Loucy (cell line): Measurements from ENCODE around the gene CROCC.

Experiments
- H2AFZ ChIP-seq: fragments of 200-600 bp; sonication (generic); 2 replicates; pipeline ENCODE4 v1.6.0; 2016; ENCODE audit warnings: antibody characterized with exemption, mild to moderate bottlenecking, low read length, moderate library complexity
- H3F3A ChIP-seq: fragments of 200-600 bp; 2 replicates; pipeline ENCODE4 v1.6.0; 2016; ENCODE audit warnings: antibody characterized with exemption, low read depth, mild to moderate bottlenecking
- H3K27me3 ChIP-seq: fragments of 200-600 bp; sonication (generic); 2 replicates; pipeline ENCODE4 v1.6.1; 2014; ENCODE audit warnings: low read length, mild to moderate bottlenecking; ENCODE audit not compliant: insufficient read depth, poor library complexity, severe bottlenecking
- H3K36me3 ChIP-seq: fragments of 200-600 bp; sonication (generic); 2 replicates; pipeline ENCODE4 v1.6.1; 2016; ENCODE audit warnings: low read length; ENCODE audit not compliant: insufficient read depth
- H3K4me1 ChIP-seq: fragments of 200-600 bp; sonication (generic); 2 replicates; pipeline ENCODE4 v1.5.1; 2014; ENCODE audit warnings: low read length, mild to moderate bottlenecking; ENCODE audit not compliant: insufficient read depth, poor library complexity, severe bottlenecking
- H3K4me2 ChIP-seq: fragments of 200-600 bp; sonication (generic); 2 replicates; pipeline ENCODE4 v1.6.0; 2014; ENCODE audit warnings: antibody characterized with exemption, low read length, low read depth, mild to moderate bottlenecking; ENCODE audit not compliant: poor library complexity, severe bottlenecking
- H3K4me3 ChIP-seq: fragments of 200-600 bp; sonication (generic); 2 replicates; pipeline ENCODE4 v1.5.1; 2014; ENCODE audit warnings: low read length, mild to moderate bottlenecking, mixed read lengths; ENCODE audit not compliant: poor library complexity, severe bottlenecking
- H3K79me2 ChIP-seq: fragments of 200-600 bp; sonication (generic); 2 replicates; pipeline ENCODE4 v1.6.1; 2014; ENCODE audit warnings: low read length; ENCODE audit not compliant: insufficient read depth
- H3K9ac ChIP-seq: fragments of 200-600 bp; sonication (generic); 2 replicates; pipeline ENCODE4 v1.6.0; 2014; ENCODE audit warnings: mild to moderate bottlenecking, low read depth, low read length, moderate library complexity; ENCODE audit not compliant: poor library complexity, severe bottlenecking
- H3K9me2 ChIP-seq: fragments of 200-600 bp; sonication (generic); replicated peaks from 2 replicates; pipeline ENCODE4 v1.6.1; 2016; ENCODE audit warnings: low read depth, low read length, mixed read lengths
- H3K9me3 ChIP-seq: fragments of 200-600 bp; sonication (generic); 2 replicates; pipeline ENCODE4 v1.6.1; 2014; ENCODE audit warnings: mild to moderate bottlenecking, antibody characterized with exemption, low read length, low read depth; ENCODE audit not compliant: insufficient read depth
- H4K20me1 ChIP-seq: fragments of 200-600 bp; sonication (generic); 2 replicates; pipeline ENCODE4 v1.6.0; 2014; ENCODE audit warnings: antibody characterized with exemption, low read length, mild to moderate bottlenecking; ENCODE audit not compliant: insufficient read depth, poor library complexity, severe bottlenecking
- CTCF ChIP-seq: fragments of 200-600 bp; sonication (generic); conservative IDR thresholded peaks from 2 replicates; pipeline ENCODE4 v1.5.1; 2014; ENCODE audit warnings: mild to moderate bottlenecking, antibody characterized with exemption, low read length
- EZH2phosphoT487 ChIP-seq: fragments of 200-600 bp; IDR thresholded peaks from 2 replicates; pipeline ENCODE4 v1.6.1; 2018; ENCODE audit warnings: antibody characterized with exemption, mild to moderate bottlenecking, moderate library complexity, borderline replicate concordance

The CROCC gene

GRCh38 chr1:17008208-17008855 lies 86.6 kb downstream of the CROCC start:
- Histone ChIP-seq H3K4me1 (peaks cover 21% of the 10 kb centered on the region), H3K36me3 (peaks cover 15% of the 10 kb centered on the region; the same call in 1 of the 2 replicates), H3K4me3 (no peak overlapping the region), H3K9me3 (no peaks in the 10 kb centered on the region), H3K79me2 (peaks cover 38% of the 10 kb centered on the region), H3K9ac (no peak overlapping the region), H2AFZ (no peak overlapping the region), H3K9me2 (no peaks in the 10 kb centered on the region), H3K27me3 (no peaks in the 10 kb centered on the region), H3K4me2 (no peak overlapping the region), H3F3A (no peaks in the 10 kb centered on the region), H4K20me1 (peaks cover 17% of the 10 kb centered on the region)
- TF ChIP-seq EZH2phosphoT487, result no peak
- TF ChIP-seq CTCF, result no peak

- Histone ChIP-seq H3K36me3 (peaks cover 7% of the 10 kb centered on the region; the same call in 1 of the 2 replicates), H3K4me3 (peak overlapping the region; percentile 80), H3K4me2 (peak overlapping the region; percentile 91), H3K9me2 (no peaks in the 10 kb centered on the region), H3K9me3 (no peaks in the 10 kb centered on the region), H4K20me1 (peaks cover 17% of the 10 kb centered on the region), H3F3A (no peaks in the 10 kb centered on the region), H3K79me2 (peaks cover 38% of the 10 kb centered on the region), H3K9ac (peak overlapping the region; percentile 78), H3K27me3 (no peaks in the 10 kb centered on the region), H3K4me1 (peaks cover 26% of the 10 kb centered on the region), H2AFZ (no peak overlapping the region)
- TF ChIP-seq EZH2phosphoT487 (no peak), CTCF (no peak)
These were observed 88.0 kb downstream of the CROCC start for GRCh38 chr1:17009706-17010105.

- H3K9me3 ChIP-seq, result no peaks in the 10 kb centered on the region
- H2AFZ ChIP-seq, result peak overlapping the region; percentile 79
- peaks cover 26% of the 10 kb centered on the region for H3K4me1 ChIP-seq
- TF ChIP-seq EZH2phosphoT487, result no peak
- 0 out of 2 replicates have a peak, but pooled peaks have one; percentile 8 for TF ChIP-seq CTCF
- no peaks in the 10 kb centered on the region for H3F3A ChIP-seq
- H4K20me1 ChIP-seq, result peaks cover 17% of the 10 kb centered on the region
- H3K9ac ChIP-seq, result peak overlapping the region; percentile 78
- H3K4me3 ChIP-seq, result peak overlapping the region; percentile 80
- no peaks in the 10 kb centered on the region for H3K9me2 ChIP-seq
- H3K79me2 ChIP-seq, result peaks cover 38% of the 10 kb centered on the region
- no peaks in the 10 kb centered on the region for H3K36me3 ChIP-seq
- no peaks in the 10 kb centered on the region for H3K27me3 ChIP-seq
- H3K4me2 ChIP-seq, result peak overlapping the region; percentile 91
These were observed 89.3 kb downstream of the CROCC start for GRCh38 chr1:17011092-17011438.
